HG02623 (cell line): Measurements from ENCODE around the gene KCNN1.

Source experiments
- ATAC-seq: cut with Tn5 transposase; IDR thresholded peaks from one replicate; pipeline ENCODE4 v1.9.1; 2021; ENCODE audit warnings: moderate library complexity; ENCODE audit not compliant: unreplicated experiment

Gene KCNN1

GRCh38 chr19:17946965-17947784 is 19.7 kb upstream of the KCNN1 start:
- peak; percentile 27 for ATAC-seq

GRCh38 chr19:17947815-17948513 is 18.9 kb upstream of the KCNN1 start:
- ATAC-seq = peak; percentile 47

- no peak for ATAC-seq
Observed at GRCh38 chr19:17948514-17948900, 18.4 kb upstream of the KCNN1 start.

- ATAC-seq = no peak
Observed at GRCh38 chr19:17948931-17949930, 17.7 kb upstream of the KCNN1 start.

- no peak for ATAC-seq
Observed at GRCh38 chr19:17949956-17950309, 17.0 kb upstream of the KCNN1 start.

- ATAC-seq = no peak
Observed at GRCh38 chr19:17950310-17951156, 16.4 kb upstream of the KCNN1 start.

- ATAC-seq = no peak
Observed at GRCh38 chr19:17951157-17951989, 15.5 kb upstream of the KCNN1 start.

GRCh38 chr19:17951990-17952976 is 14.6 kb upstream of the KCNN1 start:
- no peak for ATAC-seq

GRCh38 chr19:17953316-17953801 is 13.5 kb upstream of the KCNN1 start:
- ATAC-seq = no peak

GRCh38 chr19:17953869-17954268 is 13.0 kb upstream of the KCNN1 start:
- no peak for ATAC-seq

GRCh38 chr19:17954401-17954800 is 12.5 kb upstream of the KCNN1 start:
- no peak for ATAC-seq

- no peak for ATAC-seq
Observed at GRCh38 chr19:17957149-17957849, 9.6 kb upstream of the KCNN1 start.

GRCh38 chr19:17957885-17958284 is 9.0 kb upstream of the KCNN1 start:
- no peak for ATAC-seq

- no peak for ATAC-seq
Observed at GRCh38 chr19:17963936-17964691, 2.8 kb upstream of the KCNN1 start.

GRCh38 chr19:17965370-17966128 is 1.4 kb upstream of the KCNN1 start:
- ATAC-seq = no peak

GRCh38 chr19:17966129-17966483 is 801 bp upstream of the KCNN1 start:
- no peak for ATAC-seq
